Gastrocnemius medialis (tissue), 4 donors: Measurements from ENCODE around the gene FYN.

ENCODE experiments used
- CTCF ChIP-seq, 5 experiments: fragments of 450-650 bp in 3 of 5; fragments of 200-600 bp in 2 of 5; sonication (generic) in 2 of 5; IDR thresholded peaks in 4 of 5; conservative IDR thresholded peaks in 1 of 5; 1 replicate in 4 of 5; 2 replicates in 1 of 5; pipeline ENCODE4 v1.5.1; 2016 to 2019; ENCODE audit warnings: antibody characterized with exemption in 5 of 5, mild to moderate bottlenecking in 3 of 5, moderate library complexity in 3 of 5
- POLR2A ChIP-seq, 2 donors: fragments of 450-650 bp; IDR thresholded peaks; one replicate each; pipeline ENCODE4 v1.6.1; 2017; ENCODE audit warnings: antibody characterized with exemption in 2 of 2, mild to moderate bottlenecking in 2 of 2, moderate library complexity in 2 of 2

GRCh38 chr6:111710911-111711310 is 162.3 kb downstream of the FYN start:
- no peak for TF ChIP-seq POLR2A (IDR thresholded peaks at IDR 0.05)
- no peak for TF ChIP-seq CTCF (IDR thresholded peaks at IDR 0.05 in 4 of 5, conservative IDR thresholded peaks at IDR 0.05 in 1 of 5)
